Activated CD8-positive, alpha-beta memory T cell treated with anti-CD3 and anti-CD28 coated beads, Interleukin-2, amount 10 ng/mL, durations not matched to agents 7 days and 5 days (primary cell): ENCODE measurements around the gene GEMIN4. TPM values are rescaled to one million over a fixed set of nuclear protein-coding genes. Genes with fewer than 3 reads are reported as not detected.
"Not testable (repeated sequence)": the region's sequence is repeated elsewhere in the genome, so short reads cannot be mapped to it uniquely, and the experiment has no call there.

ENCODE experiments used
- ATAC-seq: fragments of 150-1000 bp; cut with Tn5 transposase; one replicate; pipeline ENCODE4 v1.10.0; 2021; ENCODE audit warnings: moderate library complexity
- CTCF ChIA-PET: fragments of 350-600 bp; sonication (Branson Sonifier 250); formaldehyde crosslinking; loops from one replicate; lab custom pipeline; 2021; ENCODE audit warnings: antibody characterized with exemption; lab: Charles Lee
- DNase-seq: peaks from one replicate; pipeline ENCODE4 v3.0.0-alpha.2; 2020
- H3K27ac Mint-ChIP-seq: one replicate; pipeline ENCODE4 v1.8.0; 2021; ENCODE audit warnings: mild to moderate bottlenecking, mixed read lengths
- H3K27me3 Mint-ChIP-seq: one replicate; pipeline ENCODE4 v1.8.0; 2021; ENCODE audit warnings: mixed read lengths
- H3K36me3 Mint-ChIP-seq: one replicate; pipeline ENCODE4 v1.8.0; 2021; ENCODE audit warnings: mild to moderate bottlenecking, mixed read lengths
- H3K4me1 Mint-ChIP-seq: one replicate; pipeline ENCODE4 v1.8.0; 2021; ENCODE audit warnings: mixed read lengths
- H3K4me3 Mint-ChIP-seq: one replicate; pipeline ENCODE4 v1.8.0; 2021; ENCODE audit warnings: mild to moderate bottlenecking, moderate library complexity, mixed read lengths
- H3K9me3 Mint-ChIP-seq: one replicate; pipeline ENCODE4 v1.8.0; 2022; ENCODE audit warnings: low read depth, mixed read lengths
- total RNA-seq, 2 experiments: library from RNA; stranded (reverse); gene quantifications; one replicate each; pipeline ENCODE4 v1.2.3, GENCODE V29; 2021

The GEMIN4 gene
- total RNA-seq, 2 experiments from 2014 or later: 40.8 to 43.0 TPM

- CTCF ChIA-PET: interaction anchor here (1.9 kb wide), 1 partner anchor 20 kb away, joined by 5 read pairs; no protein-coding TSS in a partner anchor
- Mint-ChIP-seq H3K4me3 (no peak overlapping the region), H3K36me3 (peaks cover 51% of the 10 kb centered on the region), H3K27ac (no peak overlapping the region), H3K4me1 (peaks cover 22% of the 10 kb centered on the region), H3K27me3 (no peaks in the 10 kb centered on the region), H3K9me3 (no peaks in the 10 kb centered on the region)
- ATAC-seq (no peak), DNase-seq (no peak)
Observed at GRCh38 chr17:773016-773415, 21.0 kb upstream of the GEMIN4 start.

GRCh38 chr17:767076-767475, 15.0 kb upstream of the GEMIN4 start:
- Mint-ChIP-seq H3K27ac (no peak overlapping the region), H3K9me3 (no peaks in the 10 kb centered on the region), H3K4me1 (no peaks in the 10 kb centered on the region), H3K4me3 (no peak overlapping the region), H3K27me3 (no peaks in the 10 kb centered on the region), H3K36me3 (peaks cover 29% of the 10 kb centered on the region)
- CTCF ChIA-PET: no interaction called here
- ATAC-seq (no peak), DNase-seq (no peak)

GRCh38 chr17:760371-760770, 8.3 kb upstream of the GEMIN4 start:
- no peak for DNase-seq
- H3K4me3 Mint-ChIP-seq: no peak overlapping the region
- peaks cover 28% of the 10 kb centered on the region for H3K36me3 Mint-ChIP-seq
- ATAC-seq: no peak
- CTCF ChIA-PET: no interaction called here
- no peaks in the 10 kb centered on the region for H3K27me3 Mint-ChIP-seq
- no peaks in the 10 kb centered on the region for H3K4me1 Mint-ChIP-seq
- H3K9me3 Mint-ChIP-seq: no peaks in the 10 kb centered on the region
- no peak overlapping the region for H3K27ac Mint-ChIP-seq

GRCh38 chr17:759964-760363, 7.9 kb upstream of the GEMIN4 start:
- H3K4me1 Mint-ChIP-seq: no peaks in the 10 kb centered on the region
- peaks cover 24% of the 10 kb centered on the region for H3K36me3 Mint-ChIP-seq
- H3K9me3 Mint-ChIP-seq: no peaks in the 10 kb centered on the region
- H3K27me3 Mint-ChIP-seq: no peaks in the 10 kb centered on the region
- DNase-seq: no peak
- CTCF ChIA-PET: no interaction called here
- H3K4me3 Mint-ChIP-seq: no peak overlapping the region
- ATAC-seq: no peak
- H3K27ac Mint-ChIP-seq: no peak overlapping the region

- not testable (repeated sequence) for H3K27ac Mint-ChIP-seq, DNase-seq, ATAC-seq, H3K27me3 Mint-ChIP-seq, H3K9me3 Mint-ChIP-seq, H3K4me3 Mint-ChIP-seq
- Mint-ChIP-seq H3K4me1 (peaks cover 13% of the 10 kb centered on the region), H3K36me3 (peaks cover 17% of the 10 kb centered on the region)
- CTCF ChIA-PET: interaction anchor here (1.8 kb wide), 1 partner anchor 344 kb away, joined by 5 read pairs; no protein-coding TSS in a partner anchor
Observed at GRCh38 chr17:756010-756567, 4.0 kb upstream of the GEMIN4 start.

- not testable (repeated sequence) for ATAC-seq, H3K27me3 Mint-ChIP-seq, H3K9me3 Mint-ChIP-seq, DNase-seq, H3K27ac Mint-ChIP-seq, H3K4me3 Mint-ChIP-seq
- Mint-ChIP-seq H3K4me1 (peaks cover 19% of the 10 kb centered on the region), H3K36me3 (peaks cover 15% of the 10 kb centered on the region)
- CTCF ChIA-PET: interaction anchor here (1.3 to 3.5 kb wide), 3 partner anchors 9 to 343 kb away, joined by 5 to 16 read pairs (median 6); partner anchors contain the start of gene TIMM22
Observed at GRCh38 chr17:755319-755961, 3.4 kb upstream of the GEMIN4 start.

- peaks cover 3% of the 10 kb centered on the region for H3K9me3 Mint-ChIP-seq
- H3K27me3 Mint-ChIP-seq: no peaks in the 10 kb centered on the region
- peak overlapping the region; percentile 46 for H3K4me3 Mint-ChIP-seq
- DNase-seq (no peak), ATAC-seq (no peak)
- CTCF ChIA-PET: interaction anchor here (1.2 to 3.5 kb wide), 7 partner anchors 9 to 368 kb away, joined by 3 to 16 read pairs (median 4); partner anchors contain the start of genes GLOD4, MRM3 and TIMM22
- peak overlapping the region; percentile 49 for H3K27ac Mint-ChIP-seq
- H3K4me1 Mint-ChIP-seq: peaks cover 31% of the 10 kb centered on the region
- peaks cover 24% of the 10 kb centered on the region for H3K36me3 Mint-ChIP-seq
Observed at GRCh38 chr17:753418-753817, 1.4 kb upstream of the GEMIN4 start.

- H3K36me3 Mint-ChIP-seq: peaks cover 31% of the 10 kb centered on the region
- peaks cover 32% of the 10 kb centered on the region for H3K4me1 Mint-ChIP-seq
- DNase-seq (peak; percentile 53), ATAC-seq (peak; percentile 2)
- CTCF ChIA-PET: interaction anchor here (0.6 to 3.5 kb wide), 18 partner anchors 9 to 367 kb away, joined by 3 to 19 read pairs (median 4); partner anchors contain the start of genes GLOD4, MRM3, TIMM22 and VPS53
- H3K27ac Mint-ChIP-seq: peak overlapping the region; percentile 91
- H3K4me3 Mint-ChIP-seq: peak overlapping the region; percentile 89
- no peaks in the 10 kb centered on the region for H3K27me3 Mint-ChIP-seq
- H3K9me3 Mint-ChIP-seq: peaks cover 3% of the 10 kb centered on the region
Observed at GRCh38 chr17:752620-753219, 656 bp upstream of the GEMIN4 start.

GRCh38 chr17:751269-752001, 629 bp downstream of the GEMIN4 start:
- CTCF ChIA-PET: interaction anchor here (1.0 to 3.1 kb wide), 9 partner anchors 10 to 339 kb away, joined by 3 to 19 read pairs (median 3); partner anchors contain the start of genes GLOD4, MRM3 and TIMM22
- H3K9me3 Mint-ChIP-seq: peaks cover 3% of the 10 kb centered on the region
- H3K36me3 Mint-ChIP-seq: peaks cover 35% of the 10 kb centered on the region
- DNase-seq (peak; percentile 74), ATAC-seq (peak; percentile 46)
- H3K27ac Mint-ChIP-seq: peak overlapping the region; percentile 93
- no peaks in the 10 kb centered on the region for H3K27me3 Mint-ChIP-seq
- H3K4me3 Mint-ChIP-seq: peak overlapping the region; percentile 89
- H3K4me1 Mint-ChIP-seq: peaks cover 32% of the 10 kb centered on the region

- H3K9me3 Mint-ChIP-seq: peaks cover 3% of the 10 kb centered on the region
- H3K4me1 Mint-ChIP-seq: peaks cover 32% of the 10 kb centered on the region
- DNase-seq (no peak), ATAC-seq (no peak)
- CTCF ChIA-PET: interaction anchor here (1.0 to 3.1 kb wide), 9 partner anchors 10 to 338 kb away, joined by 3 to 19 read pairs (median 5); partner anchors contain the start of genes GLOD4, MRM3, TIMM22 and VPS53
- peaks cover 38% of the 10 kb centered on the region for H3K36me3 Mint-ChIP-seq
- H3K27me3 Mint-ChIP-seq: no peaks in the 10 kb centered on the region
- peak overlapping the region; percentile 56 for H3K27ac Mint-ChIP-seq
- peak overlapping the region; percentile 89 for H3K4me3 Mint-ChIP-seq
Observed at GRCh38 chr17:750431-751037, 1.5 kb downstream of the GEMIN4 start.

- Mint-ChIP-seq H3K27ac (peak overlapping the region; percentile 45), H3K36me3 (peaks cover 47% of the 10 kb centered on the region), H3K4me1 (peaks cover 32% of the 10 kb centered on the region)
- not testable (repeated sequence) for H3K27me3 Mint-ChIP-seq, DNase-seq, ATAC-seq, H3K4me3 Mint-ChIP-seq, H3K9me3 Mint-ChIP-seq
- CTCF ChIA-PET: interaction anchor here (1.5 kb wide), 1 partner anchor 34 kb away, joined by 6 read pairs; the partner anchor contains the start of gene VPS53
Observed at GRCh38 chr17:749359-749758, 2.7 kb downstream of the GEMIN4 start.

GRCh38 chr17:748604-749003, 3.5 kb downstream of the GEMIN4 start:
- peaks cover 32% of the 10 kb centered on the region for H3K4me1 Mint-ChIP-seq
- H3K27ac Mint-ChIP-seq, ATAC-seq, H3K9me3 Mint-ChIP-seq, H3K27me3 Mint-ChIP-seq, H3K4me3 Mint-ChIP-seq, CTCF ChIA-PET, DNase-seq: not testable (repeated sequence)
- peaks cover 51% of the 10 kb centered on the region for H3K36me3 Mint-ChIP-seq
